ENCODE results near the gene KDM8.

KDM8 gene

GRCh38 chr16:27177031-27177774, 26.1 kb upstream of the KDM8 start:
- H3K4me3 ChIP-seq (ENCODE audit: low read length, poor library complexity, severe bottlenecking) = no peak overlapping the region
- H3K9ac ChIP-seq (ENCODE audit: low read depth, low read length, poor library complexity, severe bottlenecking) = no peak overlapping the region
- H3K4me2 ChIP-seq (ENCODE audit: low read depth, low read length, poor library complexity, severe bottlenecking) = no peak overlapping the region
- H3K79me2 ChIP-seq (ENCODE audit: insufficient read depth, low read length) = no peaks in the 10 kb centered on the region
- H3K9me2 ChIP-seq (replicated peaks; ENCODE audit: low read depth, low read length) = no peaks in the 10 kb centered on the region
- TF ChIP-seq CTCF (conservative IDR thresholded peaks at IDR 0.05; ENCODE audit: low read length) (no peak), EZH2phosphoT487 (IDR thresholded peaks at IDR 0.05; ENCODE audit: borderline replicate concordance) (no peak)
- no peaks in the 10 kb centered on the region for H3K9me3 ChIP-seq (ENCODE audit: insufficient read depth, low read depth, low read length)
- H3K27me3 ChIP-seq (ENCODE audit: insufficient read depth, low read length, poor library complexity, severe bottlenecking) = no peaks in the 10 kb centered on the region
- H3K36me3 ChIP-seq (ENCODE audit: insufficient read depth, low read length) = no peaks in the 10 kb centered on the region
- peaks cover 64% of the 10 kb centered on the region for H3K4me1 ChIP-seq (ENCODE audit: insufficient read depth, low read length, poor library complexity, severe bottlenecking)
- peaks cover 19% of the 10 kb centered on the region for H3F3A ChIP-seq (ENCODE audit: low read depth)
- no peaks in the 10 kb centered on the region for H4K20me1 ChIP-seq (ENCODE audit: insufficient read depth, low read length, poor library complexity, severe bottlenecking)
- no peak overlapping the region for H2AFZ ChIP-seq (ENCODE audit: low read length)

- peaks cover 4% of the 10 kb centered on the region; the same call in 1 of the 2 replicates for H3F3A ChIP-seq (ENCODE audit: low read depth)
- H3K4me3 ChIP-seq (ENCODE audit: low read length, poor library complexity, severe bottlenecking) = no peak overlapping the region
- H3K79me2 ChIP-seq (ENCODE audit: insufficient read depth, low read length) = no peaks in the 10 kb centered on the region
- TF ChIP-seq CTCF (conservative IDR thresholded peaks at IDR 0.05; ENCODE audit: low read length) (peak; percentile 99), EZH2phosphoT487 (IDR thresholded peaks at IDR 0.05; ENCODE audit: borderline replicate concordance) (no peak)
- no peaks in the 10 kb centered on the region for H3K9me3 ChIP-seq (ENCODE audit: insufficient read depth, low read depth, low read length)
- H3K4me1 ChIP-seq (ENCODE audit: insufficient read depth, low read length, poor library complexity, severe bottlenecking) = peaks cover 42% of the 10 kb centered on the region
- peak overlapping the region; percentile 26 for H3K4me2 ChIP-seq (ENCODE audit: low read depth, low read length, poor library complexity, severe bottlenecking)
- no peaks in the 10 kb centered on the region for H3K36me3 ChIP-seq (ENCODE audit: insufficient read depth, low read length)
- peak overlapping the region; percentile 65 for H3K9ac ChIP-seq (ENCODE audit: low read depth, low read length, poor library complexity, severe bottlenecking)
- H3K9me2 ChIP-seq (replicated peaks; ENCODE audit: low read depth, low read length) = no peaks in the 10 kb centered on the region
- no peaks in the 10 kb centered on the region for H3K27me3 ChIP-seq (ENCODE audit: insufficient read depth, low read length, poor library complexity, severe bottlenecking)
- peak overlapping the region; percentile 82 for H2AFZ ChIP-seq (ENCODE audit: low read length)
- no peaks in the 10 kb centered on the region for H4K20me1 ChIP-seq (ENCODE audit: insufficient read depth, low read length, poor library complexity, severe bottlenecking)
Observed at GRCh38 chr16:27179500-27180072, 23.7 kb upstream of the KDM8 start.

- Histone ChIP-seq H3K4me2 (ENCODE audit: low read depth, low read length, poor library complexity, severe bottlenecking) (no peak overlapping the region), H2AFZ (ENCODE audit: low read length) (peak overlapping the region; percentile 46; the same call in 1 of the 2 replicates), H3K9me3 (ENCODE audit: insufficient read depth, low read depth, low read length) (no peaks in the 10 kb centered on the region), H3K4me3 (ENCODE audit: low read length, poor library complexity, severe bottlenecking) (no peak overlapping the region), H3K27me3 (ENCODE audit: insufficient read depth, low read length, poor library complexity, severe bottlenecking) (no peaks in the 10 kb centered on the region), H3K36me3 (ENCODE audit: insufficient read depth, low read length) (no peaks in the 10 kb centered on the region), H3K9ac (ENCODE audit: low read depth, low read length, poor library complexity, severe bottlenecking) (no peak overlapping the region), H3K9me2 (replicated peaks; ENCODE audit: low read depth, low read length) (no peaks in the 10 kb centered on the region), H4K20me1 (ENCODE audit: insufficient read depth, low read length, poor library complexity, severe bottlenecking) (no peaks in the 10 kb centered on the region), H3F3A (ENCODE audit: low read depth) (no peaks in the 10 kb centered on the region), H3K4me1 (ENCODE audit: insufficient read depth, low read length, poor library complexity, severe bottlenecking) (peaks cover 26% of the 10 kb centered on the region), H3K79me2 (ENCODE audit: insufficient read depth, low read length) (no peaks in the 10 kb centered on the region)
- TF ChIP-seq CTCF (conservative IDR thresholded peaks at IDR 0.05; ENCODE audit: low read length) (peak; percentile 43), EZH2phosphoT487 (IDR thresholded peaks at IDR 0.05; ENCODE audit: borderline replicate concordance) (no peak)
Observed at GRCh38 chr16:27181019-27181790, 22.1 kb upstream of the KDM8 start.
